HepG2 (cell line): Measurements from ENCODE around the gene CCDC87. TPM values are rescaled to one million over a fixed set of nuclear protein-coding genes. Genes with fewer than 3 reads are reported as not detected.

ENCODE experiments used
- AHR ChIP-seq: IDR thresholded peaks from 2 replicates; pipeline ENCODE4 v1.6.1; 2018; ENCODE audit warnings: missing genetic modification reagents, missing compliant biosample characterization
- CCDC6 ChIP-seq: sonication (generic); formaldehyde crosslinking; IDR thresholded peaks from 2 replicates; pipeline ENCODE4 v1.8.1; 2022; ENCODE audit warnings: mild to moderate bottlenecking, missing genetic modification reagents, moderate library complexity
- GPN1 ChIP-seq: sonication (generic); formaldehyde crosslinking; IDR thresholded peaks from 2 replicates; pipeline ENCODE4 v1.5.1; 2020; ENCODE audit warnings: missing genetic modification reagents, borderline replicate concordance
- GTF2F1 ChIP-seq: fragments of 150-350 bp; IDR thresholded peaks from 2 replicates; pipeline ENCODE4 v1.6.1; 2014; ENCODE audit warnings: low read length
- MATR3 ChIP-seq: sonication (generic); formaldehyde crosslinking; IDR thresholded peaks from 2 replicates; pipeline ENCODE4 v1.4.0; 2020; ENCODE audit warnings: missing genetic modification reagents
- MIER2 ChIP-seq: IDR thresholded peaks from 2 replicates; pipeline ENCODE4 v1.6.1; 2016; ENCODE audit warnings: missing biosample characterization, missing genetic modification reagents
- MTF1 ChIP-seq: sonication (generic); formaldehyde crosslinking; IDR thresholded peaks from 2 replicates; pipeline ENCODE4 v1.5.0; 2020; ENCODE audit warnings: missing genetic modification reagents
- NAIF1 ChIP-seq: sonication (generic); formaldehyde crosslinking; IDR thresholded peaks from 2 replicates; pipeline ENCODE4 v1.5.0; 2020; ENCODE audit warnings: mild to moderate bottlenecking, missing genetic modification reagents, borderline replicate concordance
- PHF8 ChIP-seq: sonication (generic); formaldehyde crosslinking; IDR thresholded peaks from 2 replicates; pipeline ENCODE4 v1.5.0; 2020; ENCODE audit warnings: missing genetic modification reagents
- RBAK ChIP-seq: sonication (generic); formaldehyde crosslinking; IDR thresholded peaks from 2 replicates; pipeline ENCODE4 v1.5.1; 2020; ENCODE audit warnings: mild to moderate bottlenecking, missing genetic modification reagents
- SMAD9 ChIP-seq: sonication (generic); formaldehyde crosslinking; IDR thresholded peaks from 2 replicates; pipeline ENCODE4 v1.5.1; 2020; ENCODE audit warnings: mild to moderate bottlenecking, missing genetic modification reagents
- SRSF1 ChIP-seq: fragments of 200-400 bp; formaldehyde crosslinking; optimal IDR thresholded peaks from 2 replicates; pipeline ENCODE3; 2017; ENCODE audit warnings: mild to moderate bottlenecking, low read depth, low read length, moderate library complexity
- SUZ12 ChIP-seq: fragments of 150-350 bp; IDR thresholded peaks from 2 replicates; pipeline ENCODE4 v1.6.1; 2014; ENCODE audit warnings: low read depth, low read length
- TAF15 ChIP-seq: fragments of 200-400 bp; formaldehyde crosslinking; IDR thresholded peaks from one replicate; pipeline ENCODE4 v1.6.1; 2018; ENCODE audit warnings: mild to moderate bottlenecking, low read depth, low read length; ENCODE audit not compliant: poor library complexity, severe bottlenecking
- TCF7L2 ChIP-seq: IDR thresholded peaks from 2 replicates; pipeline ENCODE4 v1.6.1; 2011; ENCODE audit warnings: mild to moderate bottlenecking, low read depth, low read length, moderate library complexity
- ZC3H4 ChIP-seq: sonication (generic); formaldehyde crosslinking; IDR thresholded peaks from 2 replicates; pipeline ENCODE4 v1.4.0; 2020; ENCODE audit warnings: missing genetic modification reagents, borderline replicate concordance
- ZMYM2 ChIP-seq: sonication (generic); formaldehyde crosslinking; IDR thresholded peaks from 2 replicates; pipeline ENCODE4 v1.8.0; 2022; ENCODE audit warnings: mild to moderate bottlenecking, missing genetic modification reagents
- ZNF138 ChIP-seq: sonication (generic); formaldehyde crosslinking; IDR thresholded peaks from 2 replicates; pipeline ENCODE4 v1.5.0; 2020; ENCODE audit warnings: mild to moderate bottlenecking, low read depth, missing genetic modification reagents
- ZNF17 ChIP-seq: sonication (generic); formaldehyde crosslinking; IDR thresholded peaks from 2 replicates; pipeline ENCODE4 v1.5.0; 2020; ENCODE audit warnings: mild to moderate bottlenecking, missing genetic modification reagents
- ZNF207 ChIP-seq: fragments of 450-650 bp; IDR thresholded peaks from 2 replicates; pipeline ENCODE4 v1.6.1; 2016; ENCODE audit warnings: antibody characterized with exemption, borderline replicate concordance
- ZNF33B ChIP-seq: sonication (generic); formaldehyde crosslinking; IDR thresholded peaks from 2 replicates; pipeline ENCODE4 v1.5.1; 2020; ENCODE audit warnings: mild to moderate bottlenecking, missing genetic modification reagents
- ZNF678 ChIP-seq: sonication (generic); formaldehyde crosslinking; IDR thresholded peaks from 2 replicates; pipeline ENCODE4 v1.4.0; 2020; ENCODE audit warnings: mild to moderate bottlenecking, missing genetic modification reagents
- polyA plus RNA-seq, 8 experiments: library from polyadenylated mRNA; depleted of rRNA in 3 of 8; stranded (reverse) in 7 of 8; unstranded in 1 of 8; fragments of >200 nt; fragmentation: Illumina TruSeq in 4 of 8; extraction: Trizol in 4 of 8; gene quantifications; 2 replicates each; pipeline versions ENCODE4 v1.2.1 to v1.2.3, GENCODE V29; 2011 to 2016; ENCODE audit warnings: low read depth in 4 of 8, missing spikeins in 1 of 8, mixed read lengths in 1 of 8; ENCODE audit not compliant: insufficient read depth in 1 of 8
- total RNA-seq, 5 experiments: library from RNA; depleted of rRNA; stranded (reverse); fragments of >200 nt; fragmentation: Illumina TruSeq; extraction: Trizol; gene quantifications; 2 replicates each; pipeline ENCODE4 v1.2.3, GENCODE V29; 2016; ENCODE audit warnings: low read depth in 1 of 5
- TF ChIP-seq, protein P1 (sequence below): sonication (generic); formaldehyde crosslinking; IDR thresholded peaks from 2 replicates; pipeline ENCODE4 v1.4.0; 2020; ENCODE audit warnings: missing genetic modification reagents
- TF ChIP-seq, protein P2 (sequence below): sonication (generic); formaldehyde crosslinking; IDR thresholded peaks from 2 replicates; pipeline ENCODE4 v1.5.0; 2020; ENCODE audit warnings: mild to moderate bottlenecking, missing genetic modification reagents, borderline replicate concordance

CCDC87 gene
- total and polyA plus RNA-seq, 2 of the 13 experiments (the other 11 are each of a cell fraction or from before 2014, with no cell fraction given): 0.05 to 0.42 TPM

DNA sequence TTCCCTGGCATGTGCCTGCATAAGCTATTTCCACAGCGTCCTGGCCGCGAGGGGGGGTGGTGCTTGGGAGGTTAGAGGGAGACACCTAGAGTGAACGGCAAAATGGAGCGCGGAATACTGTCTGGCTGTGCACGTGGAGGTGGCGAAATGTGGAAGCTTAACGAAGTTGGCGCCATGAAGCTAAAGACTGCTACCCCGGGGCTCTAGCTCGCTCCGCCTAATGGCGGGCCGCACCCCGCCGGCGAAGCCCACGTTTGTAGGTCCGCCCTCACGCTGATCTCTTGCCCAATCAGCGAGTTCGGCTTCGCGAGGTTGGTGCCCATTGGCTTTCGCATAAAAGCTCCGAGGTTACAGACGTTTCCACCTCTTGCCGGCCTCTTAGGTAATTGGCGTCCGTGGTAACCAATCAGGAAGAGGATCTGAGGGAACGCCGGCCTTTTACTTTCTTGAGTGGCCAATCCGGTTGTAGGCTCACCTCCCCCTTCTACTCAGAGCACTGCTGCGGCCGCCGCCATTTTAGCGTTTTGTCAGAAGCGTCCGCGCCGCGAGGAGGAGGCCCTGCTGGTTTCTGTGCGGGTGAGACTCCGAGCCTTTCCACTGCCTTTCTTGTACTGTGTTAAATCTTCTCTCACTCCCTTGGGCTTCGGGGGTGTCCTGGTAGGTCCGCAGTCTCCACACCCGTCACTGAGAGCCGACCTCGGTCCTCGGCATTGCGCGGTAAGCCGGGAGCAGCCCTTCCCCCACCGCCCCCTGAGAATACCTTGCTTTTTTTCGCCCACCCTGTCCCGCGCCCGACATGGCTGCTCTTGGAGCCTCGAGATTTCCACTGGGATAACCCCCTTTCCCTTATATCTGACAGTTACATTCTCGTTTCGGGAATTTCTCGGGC, 45.6 kb upstream of the CCDC87 start, which contains the start of gene RBM4 (continued):
- TF ChIP-seq, protein P1, sequence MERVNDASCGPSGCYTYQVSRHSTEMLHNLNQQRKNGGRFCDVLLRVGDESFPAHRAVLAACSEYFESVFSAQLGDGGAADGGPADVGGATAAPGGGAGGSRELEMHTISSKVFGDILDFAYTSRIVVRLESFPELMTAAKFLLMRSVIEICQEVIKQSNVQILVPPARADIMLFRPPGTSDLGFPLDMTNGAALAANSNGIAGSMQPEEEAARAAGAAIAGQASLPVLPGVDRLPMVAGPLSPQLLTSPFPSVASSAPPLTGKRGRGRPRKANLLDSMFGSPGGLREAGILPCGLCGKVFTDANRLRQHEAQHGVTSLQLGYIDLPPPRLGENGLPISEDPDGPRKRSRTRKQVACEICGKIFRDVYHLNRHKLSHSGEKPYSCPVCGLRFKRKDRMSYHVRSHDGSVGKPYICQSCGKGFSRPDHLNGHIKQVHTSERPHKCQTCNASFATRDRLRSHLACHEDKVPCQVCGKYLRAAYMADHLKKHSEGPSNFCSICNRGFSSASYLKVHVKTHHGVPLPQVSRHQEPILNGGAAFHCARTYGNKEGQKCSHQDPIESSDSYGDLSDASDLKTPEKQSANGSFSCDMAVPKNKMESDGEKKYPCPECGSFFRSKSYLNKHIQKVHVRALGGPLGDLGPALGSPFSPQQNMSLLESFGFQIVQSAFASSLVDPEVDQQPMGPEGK: no peak; the same call in none of the 2 replicates
- TF ChIP-seq ZNF17 (CRISPR knock-in tag) (no peak), ZNF678 (CRISPR knock-in tag) (no peak), GPN1 (CRISPR knock-in tag) (no peak), CCDC6 (CRISPR knock-in tag) (no peak; the same call in 1 of the 2 replicates), PHF8 (CRISPR knock-in tag) (peak; percentile 80), SUZ12 (no peak), TCF7L2 (no peak), MTF1 (CRISPR knock-in tag) (no peak), ZNF207 (no peak), MATR3 (no peak), AHR (no peak), ZNF33B (CRISPR knock-in tag) (no peak), TAF15 (peak; percentile 33), MIER2 (no peak), ZMYM2 (no peak), RBAK (CRISPR knock-in tag) (0 out of 2 replicates have a peak, but pooled peaks have one; percentile 38), SMAD9 (CRISPR knock-in tag) (no peak), ZNF138 (no peak; the same call in 1 of the 2 replicates), NAIF1 (CRISPR knock-in tag) (no peak), SRSF1 (no peak), ZC3H4 (CRISPR knock-in tag) (0 out of 2 replicates have a peak, but pooled peaks have one; percentile 11), GTF2F1 (peak; percentile 82; the same call in 1 of the 2 replicates)
- TF ChIP-seq, protein P2, sequence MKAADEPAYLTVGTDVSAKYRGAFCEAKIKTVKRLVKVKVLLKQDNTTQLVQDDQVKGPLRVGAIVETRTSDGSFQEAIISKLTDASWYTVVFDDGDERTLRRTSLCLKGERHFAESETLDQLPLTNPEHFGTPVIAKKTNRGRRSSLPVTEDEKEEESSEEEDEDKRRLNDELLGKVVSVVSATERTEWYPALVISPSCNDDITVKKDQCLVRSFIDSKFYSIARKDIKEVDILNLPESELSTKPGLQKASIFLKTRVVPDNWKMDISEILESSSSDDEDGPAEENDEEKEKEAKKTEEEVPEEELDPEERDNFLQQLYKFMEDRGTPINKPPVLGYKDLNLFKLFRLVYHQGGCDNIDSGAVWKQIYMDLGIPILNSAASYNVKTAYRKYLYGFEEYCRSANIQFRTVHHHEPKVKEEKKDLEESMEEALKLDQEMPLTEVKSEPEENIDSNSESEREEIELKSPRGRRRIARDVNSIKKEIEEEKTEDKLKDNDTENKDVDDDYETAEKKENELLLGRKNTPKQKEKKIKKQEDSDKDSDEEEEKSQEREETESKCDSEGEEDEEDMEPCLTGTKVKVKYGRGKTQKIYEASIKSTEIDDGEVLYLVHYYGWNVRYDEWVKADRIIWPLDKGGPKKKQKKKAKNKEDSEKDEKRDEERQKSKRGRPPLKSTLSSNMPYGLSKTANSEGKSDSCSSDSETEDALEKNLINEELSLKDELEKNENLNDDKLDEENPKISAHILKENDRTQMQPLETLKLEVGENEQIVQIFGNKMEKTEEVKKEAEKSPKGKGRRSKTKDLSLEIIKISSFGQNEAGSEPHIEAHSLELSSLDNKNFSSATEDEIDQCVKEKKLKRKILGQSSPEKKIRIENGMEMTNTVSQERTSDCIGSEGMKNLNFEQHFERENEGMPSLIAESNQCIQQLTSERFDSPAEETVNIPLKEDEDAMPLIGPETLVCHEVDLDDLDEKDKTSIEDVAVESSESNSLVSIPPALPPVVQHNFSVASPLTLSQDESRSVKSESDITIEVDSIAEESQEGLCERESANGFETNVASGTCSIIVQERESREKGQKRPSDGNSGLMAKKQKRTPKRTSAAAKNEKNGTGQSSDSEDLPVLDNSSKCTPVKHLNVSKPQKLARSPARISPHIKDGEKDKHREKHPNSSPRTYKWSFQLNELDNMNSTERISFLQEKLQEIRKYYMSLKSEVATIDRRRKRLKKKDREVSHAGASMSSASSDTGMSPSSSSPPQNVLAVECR (CRISPR knock-in tag): peak; percentile 86
